CD4-positive, alpha-beta T cell (primary cell): Measurements from ENCODE around the gene PRSS53. TPM values are rescaled to one million over a fixed set of nuclear protein-coding genes. Genes with fewer than 3 reads are reported as not detected.

Experiments used
- ATAC-seq: fragments of 200-7000 bp; cut with Tn5 transposase; one replicate; pipeline ENCODE4 v1.10.0; 2022; ENCODE audit warnings: mild to moderate bottlenecking; ENCODE audit not compliant: poor library complexity
- CTCF ChIA-PET: fragments of 350-600 bp; sonication (Branson Sonifier 250); formaldehyde crosslinking; loops from one replicate; lab custom pipeline; 2021; ENCODE audit warnings: antibody characterized with exemption, inconsistent platforms; lab: Charles Lee
- POLR2A ChIA-PET: fragments of 350-600 bp; sonication (Branson Sonifier 250); formaldehyde crosslinking; loops from one replicate; lab custom pipeline; 2021; ENCODE audit warnings: antibody characterized with exemption, inconsistent platforms; lab: Charles Lee
- DNase-seq, 14 experiments: peaks; one replicate each; pipeline ENCODE4 v3.0.0-alpha.2; 2013 to 2020; ENCODE audit warnings: mixed read lengths in 2 of 14
- H3K27ac ChIP-seq, 2 donors: one replicate each; pipeline versions ENCODE4 v1.5.1 to v1.7.0; 2013; ENCODE audit warnings: low read length in 2 of 2, low read depth in 1 of 2, mild to moderate bottlenecking in 1 of 2
- H3K27me3 ChIP-seq, 2 experiments: 1 replicate in 1 of 2; 2 replicates in 1 of 2; pipeline versions ENCODE4 v1.6.1 to v1.7.0; 2013; ENCODE audit warnings: low read length in 2 of 2, control low read depth in 1 of 2, mild to moderate bottlenecking in 1 of 2, moderate library complexity in 1 of 2; ENCODE audit not compliant: insufficient read depth in 2 of 2, control insufficient read depth in 1 of 2
- H3K36me3 ChIP-seq: one replicate; pipeline ENCODE4 v1.6.1; 2013; ENCODE audit warnings: low read length, control low read depth; ENCODE audit not compliant: insufficient read depth
- H3K4me1 ChIP-seq: one replicate; pipeline ENCODE4 v1.6.1; 2013; ENCODE audit warnings: low read length, control low read depth; ENCODE audit not compliant: insufficient read depth
- H3K4me3 ChIP-seq: one replicate; pipeline ENCODE4 v1.5.1; 2013; ENCODE audit warnings: mild to moderate bottlenecking, low read length, moderate library complexity
- H3K9me3 ChIP-seq, 2 experiments: 1 replicate in 1 of 2; 2 replicates in 1 of 2; pipeline versions ENCODE4 v1.6.1 to v1.7.0; 2013; ENCODE audit warnings: low read length in 2 of 2, mild to moderate bottlenecking in 2 of 2, control low read depth in 1 of 2, moderate library complexity in 1 of 2; ENCODE audit not compliant: control insufficient read depth in 1 of 2, insufficient read depth in 1 of 2
- H3K27ac Mint-ChIP-seq: one replicate; pipeline ENCODE4 v1.8.0; 2020; ENCODE audit warnings: mixed read lengths
- H3K27me3 Mint-ChIP-seq: one replicate; pipeline ENCODE4 v1.8.0; 2021; ENCODE audit warnings: mixed read lengths
- H3K36me3 Mint-ChIP-seq: one replicate; pipeline ENCODE4 v1.8.0; 2021; ENCODE audit warnings: low read depth, mixed read lengths
- H3K4me1 Mint-ChIP-seq: one replicate; pipeline ENCODE4 v1.8.0; 2021; ENCODE audit warnings: low read depth, mixed read lengths
- H3K4me3 Mint-ChIP-seq: one replicate; pipeline ENCODE4 v1.8.0; 2020; ENCODE audit warnings: mild to moderate bottlenecking, mixed read lengths
- H3K9me3 Mint-ChIP-seq: one replicate; pipeline ENCODE4 v1.8.0; 2020; ENCODE audit warnings: mixed read lengths
- CTCF ChIP-seq: fragments of 200-600 bp; IDR thresholded peaks from one replicate; pipeline ENCODE4 v1.8.0; 2022; ENCODE audit warnings: antibody characterized with exemption, mild to moderate bottlenecking
- intact Hi-C, 2 experiments: fragments of 100-400 bp; cut with DNase I in 1 of 2; cut with micrococcal nuclease in 1 of 2; formaldehyde crosslinking; loops; one replicate each; pipeline versions ENCODE4 v1.15.1 to v1.9.0; 2023 to 2025; cut with DNase I, micrococcal nuclease
- total RNA-seq, 174 experiments: library from RNA in 2 of 174; stranded (reverse) in 2 of 174; gene quantifications; one replicate each; pipeline ENCODE4 v1.2.3 and lab custom pipeline; 2021 to 2026

PRSS53 gene
- total RNA-seq, 2 experiments from 2014 or later: 3.5 to 3.9 TPM

GRCh38 chr16:31129568-31130335 lies 41.0 kb upstream of the PRSS53 start:
- no peak for DNase-seq
- TF ChIP-seq CTCF: no peak
- intact Hi-C loops: no loop called here
- H3K27ac ChIP-seq: peak overlapping the region in 1 of 2 donors; percentile 48
- peaks cover 54% of the 10 kb centered on the region for H3K36me3 ChIP-seq
- H3K27me3 ChIP-seq: no peaks in the 10 kb centered on the region
- H3K27ac Mint-ChIP-seq: no peak overlapping the region
- H3K36me3 Mint-ChIP-seq: peaks cover 69% of the 10 kb centered on the region
- no peaks in the 10 kb centered on the region for H3K9me3 ChIP-seq
- ATAC-seq: no peak
- CTCF ChIA-PET: interaction anchor here (1.7 kb wide), 1 partner anchor 13 kb away, joined by 4 read pairs; no protein-coding TSS in a partner anchor
- peaks cover 6% of the 10 kb centered on the region for H3K4me1 Mint-ChIP-seq
- no peak overlapping the region for H3K4me3 Mint-ChIP-seq
- no peaks in the 10 kb centered on the region for H3K27me3 Mint-ChIP-seq
- POLR2A ChIA-PET: interaction anchor here (0.9 to 2.0 kb wide), 2 partner anchors 12 to 13 kb away, joined by 4 to 8 read pairs; partner anchors contain the start of gene KAT8
- H3K4me1 ChIP-seq: peaks cover 17% of the 10 kb centered on the region
- no peaks in the 10 kb centered on the region for H3K9me3 Mint-ChIP-seq
- no peak overlapping the region for H3K4me3 ChIP-seq

GRCh38 chr16:31128711-31129567 lies 40.2 kb upstream of the PRSS53 start:
- peak; percentile 38 for ATAC-seq

More at GRCh38 chr16:31128711-31129567, 40.2 kb upstream of the PRSS53 start:
- no peak for TF ChIP-seq CTCF
- Histone ChIP-seq H3K27ac (peak overlapping the region in 1 of 2 donors; percentile 48), H3K27me3 (no peaks in the 10 kb centered on the region), H3K9me3 (no peaks in the 10 kb centered on the region), H3K36me3 (peaks cover 58% of the 10 kb centered on the region), H3K4me1 (peaks cover 17% of the 10 kb centered on the region), H3K4me3 (no peak overlapping the region)
- Mint-ChIP-seq H3K27ac (peak overlapping the region; percentile 59), H3K4me1 (peaks cover 6% of the 10 kb centered on the region), H3K27me3 (no peaks in the 10 kb centered on the region), H3K4me3 (no peak overlapping the region), H3K36me3 (peaks cover 72% of the 10 kb centered on the region), H3K9me3 (no peaks in the 10 kb centered on the region)
- CTCF ChIA-PET: interaction anchor here (1.7 kb wide), 1 partner anchor 13 kb away, joined by 4 read pairs; no protein-coding TSS in a partner anchor
- DNase-seq: peak in 3 of 14 experiments; percentile 28 to 69 (median 58)
- POLR2A ChIA-PET: interaction anchor here (0.9 to 2.0 kb wide), 2 partner anchors 11 to 13 kb away, joined by 4 to 8 read pairs; partner anchors contain the start of gene KAT8
- intact Hi-C loops: no loop called here
